ENCODE data around the gene OSBPL6.

OSBPL6 gene

DNA sequence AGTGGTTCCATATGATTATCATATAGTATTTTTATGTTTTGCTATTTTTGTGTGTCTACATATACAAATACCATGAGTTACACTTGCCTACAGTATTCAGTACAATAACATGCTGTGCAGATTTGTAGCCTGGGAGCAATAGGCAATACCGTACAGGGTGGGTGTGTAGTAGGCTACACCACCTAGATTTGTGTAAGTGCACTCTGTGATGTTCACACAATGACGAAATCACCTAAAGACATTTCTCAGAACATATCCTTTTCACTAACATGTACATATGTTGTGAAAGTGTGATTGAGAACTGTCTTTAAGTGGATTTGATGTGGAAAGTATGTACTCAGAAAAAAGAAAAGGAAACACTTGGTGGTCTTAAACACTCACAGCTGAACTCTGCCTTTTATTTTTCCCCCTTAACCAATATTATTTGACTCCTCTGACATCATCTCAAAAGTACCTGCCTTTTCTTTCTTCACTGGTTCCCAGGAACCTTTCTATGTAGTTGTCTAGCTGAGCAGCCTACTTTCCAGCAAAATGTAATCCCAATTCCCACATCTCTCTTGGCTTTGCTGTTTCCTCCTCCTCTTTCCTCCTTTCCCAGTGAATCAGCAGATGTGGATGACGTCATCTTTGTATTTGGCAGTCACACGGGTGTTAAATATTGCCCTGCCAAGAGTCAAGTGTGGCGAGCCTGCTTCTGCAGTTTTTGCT is 47.7 kb downstream of the OSBPL6 start:
- DNase-seq, result no peak

DNA sequence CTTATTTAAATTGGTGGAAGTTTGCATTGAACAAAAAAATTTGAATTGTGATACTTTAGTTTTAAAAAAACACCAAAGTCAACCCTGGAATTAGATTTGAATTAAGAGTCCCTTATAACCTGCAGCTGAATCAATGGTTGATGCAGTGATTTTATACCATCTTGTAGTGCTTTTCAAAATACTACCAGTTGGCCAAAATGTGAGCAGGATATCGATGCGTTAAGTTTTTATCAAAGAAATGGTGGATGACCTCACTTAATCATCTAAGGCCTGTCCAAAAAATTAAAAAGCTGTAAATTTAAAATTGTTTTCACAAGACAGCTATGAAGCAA is 48.2 kb downstream of the OSBPL6 start:
- no peak for DNase-seq

DNA sequence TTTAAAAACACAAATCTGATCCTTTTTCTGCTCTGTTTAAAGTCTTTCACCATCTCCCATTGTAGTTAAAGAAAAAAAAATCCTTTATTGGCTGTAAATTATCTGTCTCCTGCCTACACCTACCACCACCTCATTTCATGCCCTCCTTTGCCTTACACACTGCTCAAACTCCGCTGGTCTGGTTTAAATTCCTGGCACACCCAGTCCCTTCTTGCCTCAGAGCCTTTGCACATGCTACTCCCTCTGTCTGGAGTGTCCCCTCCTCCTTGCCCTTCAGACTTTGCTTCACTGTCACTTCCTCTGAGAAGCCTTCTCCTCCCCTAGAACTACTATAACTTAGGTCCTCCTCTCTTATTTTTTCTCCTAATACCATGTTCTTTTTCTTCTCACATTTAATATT is 49.6 kb downstream of the OSBPL6 start:
- DNase-seq, result no peak

DNA sequence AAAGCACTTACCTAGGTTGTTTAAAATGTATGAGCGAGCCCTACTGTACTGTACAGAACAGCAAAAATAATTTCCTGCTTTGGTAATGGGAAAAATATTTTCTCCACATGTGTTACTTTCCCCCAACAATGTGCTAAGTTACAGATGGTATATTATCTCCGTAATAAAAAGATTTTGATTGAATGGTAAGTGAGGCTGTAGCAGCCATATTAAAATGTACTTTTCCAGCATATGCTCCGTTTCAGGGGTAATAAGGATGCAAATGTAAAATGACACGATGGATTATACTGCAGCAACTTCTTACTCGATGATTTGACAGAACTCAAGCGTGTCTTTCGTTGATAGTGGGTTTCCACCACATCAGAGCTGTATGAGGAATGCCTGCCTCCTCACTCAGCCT is 50.5 kb downstream of the OSBPL6 start:
- no peak for DNase-seq

DNA sequence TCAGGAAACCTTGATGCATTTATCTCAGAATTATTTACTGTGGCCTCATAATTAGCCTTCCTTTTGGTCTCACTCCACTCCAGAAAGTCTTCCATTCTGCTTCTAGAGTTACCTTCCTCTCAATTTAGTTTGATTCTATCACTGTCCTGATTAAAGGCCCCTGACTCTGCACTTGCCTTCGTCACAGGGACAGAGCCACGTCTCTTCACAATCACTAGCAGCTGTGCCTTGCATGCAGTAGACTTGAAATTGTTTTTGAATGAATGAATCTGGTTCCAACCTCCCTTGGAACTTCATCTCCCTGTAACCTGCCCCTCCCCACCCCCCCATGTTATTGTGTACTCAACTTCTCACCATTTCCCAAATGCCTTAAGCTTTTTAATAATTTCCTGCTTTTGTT is 52.4 kb downstream of the OSBPL6 start:
- DNase-seq, result no peak

DNA sequence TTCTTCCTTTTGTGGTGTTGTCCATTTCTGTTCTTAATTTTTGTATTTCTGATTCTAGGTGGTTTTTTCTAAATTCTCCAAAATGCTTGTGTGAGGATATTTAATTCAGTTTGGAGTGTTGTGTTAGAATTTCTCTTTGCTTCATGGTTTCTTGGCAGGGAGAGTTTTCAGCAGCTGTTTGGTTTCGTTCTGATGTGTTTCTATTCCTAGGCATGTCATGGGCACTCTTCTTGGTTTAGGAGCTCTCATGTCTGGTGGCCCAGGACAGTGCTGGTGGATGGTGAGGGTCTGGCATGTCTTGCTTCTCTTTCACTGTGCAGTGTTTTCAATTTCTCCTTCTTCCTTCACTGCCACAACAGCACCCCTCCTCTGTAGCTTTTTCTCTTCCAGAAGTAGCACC is 52.9 kb downstream of the OSBPL6 start:
- DNase-seq, result no peak

DNA sequence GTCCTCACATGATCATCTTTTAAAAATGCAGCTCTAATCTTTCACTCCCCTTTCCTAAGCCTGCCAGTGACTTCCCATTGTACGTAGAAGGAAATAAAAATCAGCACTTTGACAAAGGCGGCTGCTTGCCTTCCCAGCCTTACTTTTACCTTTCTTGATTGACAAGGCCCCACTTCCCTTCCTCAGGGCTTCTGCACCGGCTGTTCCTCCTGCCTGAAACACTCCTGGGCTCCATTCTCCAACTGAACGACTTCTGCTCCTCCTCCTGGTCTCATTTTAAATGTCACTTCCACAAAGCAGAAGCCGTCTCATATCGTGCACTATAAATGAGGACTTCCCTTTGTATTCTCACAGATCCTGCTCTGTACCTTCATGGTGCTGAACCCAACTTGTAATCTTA is 56.1 kb downstream of the OSBPL6 start:
- no peak for DNase-seq

GRCh38 chr2:178251151-178251955 is 57.0 kb downstream of the OSBPL6 start:
- no peak for DNase-seq

DNA sequence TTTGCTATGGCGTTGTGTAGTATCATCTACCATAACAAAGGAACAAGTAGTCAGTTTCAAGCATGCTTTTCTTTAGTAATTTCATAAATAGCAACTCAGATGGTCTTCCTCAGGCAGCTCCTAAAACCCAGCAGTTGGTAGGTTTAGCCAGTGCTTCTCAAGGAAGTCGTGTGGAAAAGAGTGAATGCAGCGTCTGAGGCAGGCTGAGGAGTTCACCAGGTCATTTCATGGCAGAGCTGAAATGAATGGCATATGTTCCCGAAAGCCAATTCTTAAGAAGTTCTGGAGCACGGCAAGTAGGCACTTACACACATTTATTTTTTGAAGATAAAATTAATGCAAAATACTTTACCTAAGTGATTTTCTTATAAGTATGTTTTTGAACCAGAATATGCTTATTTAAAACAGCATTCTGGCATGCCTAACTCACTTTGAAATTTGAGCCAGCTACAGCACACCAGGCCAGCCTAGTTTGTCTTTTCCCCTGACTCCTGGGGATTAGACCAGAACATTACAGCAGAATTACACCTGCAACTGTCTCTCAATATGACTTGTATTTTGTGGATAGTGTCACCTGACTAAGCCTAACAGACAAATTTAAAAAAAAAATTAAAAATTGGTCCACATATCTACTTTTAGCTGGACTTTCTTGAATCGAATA is 62.2 kb downstream of the OSBPL6 start:
- no peak for DNase-seq

DNA sequence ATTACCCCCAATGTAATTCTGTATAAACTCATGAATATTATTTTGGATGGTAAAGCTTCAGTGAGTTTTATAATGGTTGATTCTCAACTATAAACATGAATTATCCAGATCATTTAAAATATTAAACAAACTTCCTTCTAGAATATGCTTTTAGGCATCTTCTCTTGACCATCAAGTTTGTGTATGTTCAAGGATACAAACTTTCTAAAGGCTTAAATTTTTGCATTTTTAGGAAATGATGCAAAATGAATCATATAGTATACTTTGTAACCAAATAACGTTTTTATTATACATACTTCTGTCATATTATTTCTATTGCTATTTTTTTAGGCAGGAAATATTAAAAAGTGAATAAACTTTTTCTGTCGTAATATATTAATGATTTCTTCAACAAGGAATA is 62.8 kb downstream of the OSBPL6 start:
- no peak for DNase-seq

DNA sequence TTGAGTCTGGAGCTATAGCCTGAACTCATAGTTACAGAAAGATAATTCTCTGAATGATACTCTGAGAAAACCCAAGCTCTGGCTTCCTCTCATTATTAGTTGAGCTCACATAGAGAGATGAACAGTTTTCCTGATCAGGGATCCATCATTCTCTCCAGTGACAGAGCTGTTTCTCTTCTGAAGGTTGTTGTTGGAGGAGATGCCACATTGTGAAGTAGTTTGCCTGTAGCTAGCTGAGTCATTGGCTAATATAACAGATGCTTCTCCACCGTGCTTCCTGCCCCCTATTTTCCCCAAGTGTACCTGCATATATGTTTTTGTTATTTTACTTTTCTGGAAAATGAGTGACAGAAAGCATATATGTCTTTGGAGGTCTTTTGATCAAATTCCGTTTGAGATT is 64.6 kb downstream of the OSBPL6 start:
- no peak for DNase-seq

- no peak for DNase-seq
Observed at GRCh38 chr2:178263159-178263860, 69.0 kb downstream of the OSBPL6 start.

DNA sequence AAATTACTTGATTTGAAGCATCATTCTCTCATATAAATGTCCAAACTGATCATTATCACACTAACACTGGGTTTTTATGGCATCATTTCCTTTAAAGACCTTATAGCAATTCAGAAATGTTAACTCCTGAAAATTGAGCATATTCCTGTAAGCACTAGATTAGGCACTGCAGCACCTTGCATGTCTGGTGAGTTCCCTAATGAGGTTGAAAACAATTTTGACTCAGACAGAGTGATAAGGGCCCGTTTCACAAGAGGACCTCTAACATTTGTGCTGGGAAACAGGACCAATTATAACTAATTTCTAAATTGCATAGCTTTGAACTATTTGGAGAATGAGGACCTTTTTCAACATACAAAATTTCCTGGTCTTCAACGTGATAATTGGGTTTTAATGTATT is 69.9 kb downstream of the OSBPL6 start:
- no peak for DNase-seq

DNA sequence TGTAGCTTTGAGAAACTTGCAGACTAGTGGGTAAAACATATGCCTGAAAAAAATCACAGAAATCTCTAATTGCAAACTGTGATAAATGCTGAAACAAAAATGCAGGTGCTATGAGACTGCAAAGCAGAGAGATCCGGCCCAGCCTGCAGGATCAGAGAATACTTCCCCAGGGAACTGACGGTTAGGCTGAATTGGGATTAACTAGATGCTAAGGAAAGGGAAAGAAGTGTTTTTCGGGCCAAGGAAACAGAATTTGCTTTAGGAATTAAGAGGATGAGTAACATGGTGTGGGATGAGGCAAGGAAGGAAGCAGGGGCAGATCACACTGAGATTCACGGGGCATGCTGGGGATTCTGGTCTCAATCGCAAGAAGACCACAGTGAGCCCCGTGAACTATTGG is 71.5 kb downstream of the OSBPL6 start:
- no peak for DNase-seq

- no peak for DNase-seq
Observed at GRCh38 chr2:178266445-178266844, 72.1 kb downstream of the OSBPL6 start.

DNA sequence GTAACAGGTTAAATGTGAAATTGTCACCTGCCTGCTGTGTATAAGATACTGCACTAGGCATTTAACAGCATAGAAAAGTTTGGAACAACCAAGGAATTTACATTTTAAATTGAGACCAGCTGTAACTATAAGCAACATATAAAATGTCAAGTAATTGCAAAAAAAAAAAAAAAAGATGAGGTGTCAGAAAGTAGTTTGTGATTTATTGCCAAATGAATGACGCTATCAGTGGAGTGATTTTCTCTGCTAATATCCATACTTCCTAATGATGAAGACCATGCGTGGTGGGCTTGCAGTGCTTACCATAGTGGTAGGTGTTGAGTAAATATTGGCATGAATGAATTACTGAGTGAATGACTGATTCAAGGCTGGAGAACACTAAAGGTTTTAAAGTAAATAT is 73.3 kb downstream of the OSBPL6 start:
- no peak for DNase-seq

DNA sequence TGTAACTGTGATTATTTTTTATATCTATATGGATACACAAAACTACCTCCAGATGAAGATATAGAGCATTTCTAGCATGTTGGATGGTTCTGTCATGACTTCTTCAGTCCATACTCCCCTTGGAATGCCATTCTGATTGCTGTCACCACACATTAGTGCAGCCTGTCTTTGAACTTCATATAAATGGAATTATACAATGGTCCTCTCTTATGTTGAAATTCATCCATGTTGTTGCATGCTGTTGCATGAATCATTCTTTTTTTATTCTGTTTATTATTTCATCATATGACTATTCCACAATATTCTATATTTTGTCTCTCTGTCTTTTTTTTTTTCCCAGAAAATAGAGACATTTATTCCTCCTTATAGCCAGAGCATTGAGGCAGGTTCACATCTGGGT is 74.1 kb downstream of the OSBPL6 start:
- DNase-seq, result no peak

- no peak for DNase-seq
Observed at GRCh38 chr2:178269438-178270224, 75.3 kb downstream of the OSBPL6 start.

GRCh38 chr2:178270338-178270737 is 76.0 kb downstream of the OSBPL6 start:
- DNase-seq, result no peak

GRCh38 chr2:178271094-178271493 is 76.8 kb downstream of the OSBPL6 start:
- no peak for DNase-seq

GRCh38 chr2:178271629-178272333 is 77.5 kb downstream of the OSBPL6 start:
- DNase-seq, result no peak

DNA sequence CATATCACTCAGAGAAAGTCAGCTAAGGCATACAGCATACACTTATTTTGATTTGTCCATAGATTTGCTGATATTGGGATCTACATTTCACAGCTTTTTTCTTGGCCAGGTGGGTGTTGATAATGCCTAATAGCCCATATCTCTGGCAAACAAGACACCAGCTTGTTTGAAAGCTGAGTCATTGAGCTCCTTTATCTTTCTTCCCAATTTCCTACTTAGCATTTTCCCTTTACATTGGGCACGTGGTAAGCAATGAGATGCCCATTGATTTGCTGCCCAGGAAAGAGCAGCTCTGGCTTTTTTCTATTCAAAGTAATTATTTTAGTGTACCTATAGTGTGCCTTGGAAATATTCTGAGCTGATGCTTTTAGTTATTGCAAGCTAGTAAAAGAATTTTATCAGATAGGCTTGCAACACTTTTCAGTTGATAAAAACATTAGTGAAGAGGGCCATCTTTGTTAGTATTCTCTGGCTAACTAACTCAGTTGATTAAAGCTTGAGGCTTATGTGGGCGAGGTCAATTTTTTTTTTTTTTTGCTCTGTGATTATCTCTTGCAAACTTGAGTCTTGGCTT is 79.6 kb downstream of the OSBPL6 start:
- DNase-seq, result no peak

All from NCI-H748 treated with DMSO at 0.1 percent for 48 hours (cell line).